Rectal smooth muscle tissue (tissue), 1 donor: ENCODE results near the gene PAK4.

Experiments used
- H3K27ac ChIP-seq: one replicate; pipeline ENCODE4 v1.7.0; 2013; ENCODE audit warnings: low read depth, low read length, inconsistent platforms
- H3K27me3 ChIP-seq: one replicate; pipeline ENCODE4 v1.7.0; 2013; ENCODE audit warnings: low read length; ENCODE audit not compliant: control insufficient read depth, insufficient read depth
- H3K36me3 ChIP-seq: one replicate; pipeline ENCODE4 v1.7.0; 2013; ENCODE audit warnings: low read length; ENCODE audit not compliant: control insufficient read depth, insufficient read depth
- H3K4me1 ChIP-seq: one replicate; pipeline ENCODE4 v1.7.0; 2013; ENCODE audit warnings: low read length; ENCODE audit not compliant: control insufficient read depth, insufficient read depth
- H3K4me3 ChIP-seq: one replicate; pipeline ENCODE4 v1.7.0; 2013; ENCODE audit warnings: low read length
- H3K9ac ChIP-seq: one replicate; pipeline ENCODE4 v1.7.0; 2013; ENCODE audit warnings: low read length

The PAK4 gene

GRCh38 chr19:39157275-39157996 lies 31.9 kb downstream of the PAK4 start:
- Histone ChIP-seq H3K27me3 (no peaks in the 10 kb centered on the region), H3K36me3 (no peaks in the 10 kb centered on the region), H3K4me3 (no peak overlapping the region), H3K9ac (no peak overlapping the region), H3K4me1 (peaks cover 19% of the 10 kb centered on the region), H3K27ac (no peak overlapping the region)

GRCh38 chr19:39157997-39158389 lies 32.4 kb downstream of the PAK4 start:
- Histone ChIP-seq H3K27ac (no peak overlapping the region), H3K4me3 (no peak overlapping the region), H3K27me3 (no peaks in the 10 kb centered on the region), H3K4me1 (peaks cover 19% of the 10 kb centered on the region), H3K36me3 (no peaks in the 10 kb centered on the region), H3K9ac (no peak overlapping the region)

- H3K9ac ChIP-seq = no peak overlapping the region
- no peak overlapping the region for H3K4me3 ChIP-seq
- H3K27me3 ChIP-seq = no peaks in the 10 kb centered on the region
- no peak overlapping the region for H3K27ac ChIP-seq
- H3K4me1 ChIP-seq = peaks cover 19% of the 10 kb centered on the region
- H3K36me3 ChIP-seq = no peaks in the 10 kb centered on the region
Measured at GRCh38 chr19:39158646-39159260, 33.2 kb downstream of the PAK4 start.

- Histone ChIP-seq H3K4me3 (no peak overlapping the region), H3K27me3 (no peaks in the 10 kb centered on the region), H3K9ac (no peak overlapping the region), H3K4me1 (peaks cover 19% of the 10 kb centered on the region), H3K36me3 (no peaks in the 10 kb centered on the region), H3K27ac (peak overlapping the region; percentile 73)
Measured at GRCh38 chr19:39160523-39160861, 34.9 kb downstream of the PAK4 start.

GRCh38 chr19:39160889-39161672 lies 35.5 kb downstream of the PAK4 start:
- H3K36me3 ChIP-seq = no peaks in the 10 kb centered on the region
- H3K27ac ChIP-seq = peak overlapping the region; percentile 73
- peaks cover 19% of the 10 kb centered on the region for H3K4me1 ChIP-seq
- H3K27me3 ChIP-seq = no peaks in the 10 kb centered on the region
- no peak overlapping the region for H3K9ac ChIP-seq
- no peak overlapping the region for H3K4me3 ChIP-seq

GRCh38 chr19:39162441-39163043 lies 37.0 kb downstream of the PAK4 start:
- no peaks in the 10 kb centered on the region for H3K36me3 ChIP-seq
- peaks cover 13% of the 10 kb centered on the region for H3K4me1 ChIP-seq
- no peak overlapping the region for H3K9ac ChIP-seq
- H3K27me3 ChIP-seq = no peaks in the 10 kb centered on the region
- no peak overlapping the region for H3K27ac ChIP-seq
- H3K4me3 ChIP-seq = no peak overlapping the region

GRCh38 chr19:39163621-39164020 lies 38.0 kb downstream of the PAK4 start:
- Histone ChIP-seq H3K4me1 (peaks cover 13% of the 10 kb centered on the region), H3K4me3 (no peak overlapping the region), H3K27me3 (no peaks in the 10 kb centered on the region), H3K27ac (no peak overlapping the region), H3K9ac (no peak overlapping the region), H3K36me3 (no peaks in the 10 kb centered on the region)

GRCh38 chr19:39164289-39164688 lies 38.7 kb downstream of the PAK4 start:
- Histone ChIP-seq H3K4me3 (no peak overlapping the region), H3K9ac (no peak overlapping the region), H3K27ac (no peak overlapping the region), H3K36me3 (no peaks in the 10 kb centered on the region), H3K27me3 (no peaks in the 10 kb centered on the region), H3K4me1 (peaks cover 13% of the 10 kb centered on the region)

- Histone ChIP-seq H3K4me3 (no peak overlapping the region), H3K27me3 (no peaks in the 10 kb centered on the region), H3K27ac (no peak overlapping the region), H3K36me3 (peaks cover 3% of the 10 kb centered on the region), H3K4me1 (peaks cover 4% of the 10 kb centered on the region), H3K9ac (no peak overlapping the region)
Measured at GRCh38 chr19:39165857-39166256, 40.3 kb downstream of the PAK4 start.

GRCh38 chr19:39166571-39167391 lies 41.2 kb downstream of the PAK4 start:
- no peak overlapping the region for H3K9ac ChIP-seq
- no peaks in the 10 kb centered on the region for H3K4me1 ChIP-seq
- no peak overlapping the region for H3K4me3 ChIP-seq
- no peak overlapping the region for H3K27ac ChIP-seq
- H3K27me3 ChIP-seq = no peaks in the 10 kb centered on the region
- H3K36me3 ChIP-seq = peaks cover 3% of the 10 kb centered on the region

- Histone ChIP-seq H3K27me3 (no peaks in the 10 kb centered on the region), H3K36me3 (peaks cover 5% of the 10 kb centered on the region), H3K4me1 (no peaks in the 10 kb centered on the region), H3K27ac (no peak overlapping the region), H3K9ac (no peak overlapping the region), H3K4me3 (no peak overlapping the region)
Measured at GRCh38 chr19:39167461-39168257, 42.1 kb downstream of the PAK4 start.
